H1 (cell line): ENCODE measurements around the gene CBLB.

ENCODE experiments used
- CBX5 ChIP-seq: fragments of 300-800, 300-1000 bp; sonication (generic); IDR thresholded peaks from 2 replicates; pipeline ENCODE4 v1.7.1; 2016; ENCODE audit warnings: antibody characterized with exemption, low read length, low read depth
- CTCF ChIP-seq, 3 experiments: IDR thresholded peaks; 1 replicate in 2 of 3; 2 replicates in 1 of 3; pipeline versions ENCODE4 v1.5.1 to v1.6.1; 2011; ENCODE audit warnings: low read length in 3 of 3, mild to moderate bottlenecking in 3 of 3, inconsistent platforms in 2 of 3, low read depth in 1 of 3, moderate library complexity in 1 of 3; ENCODE audit not compliant: insufficient read depth in 1 of 3; ENCODE audit errors: control extremely low read depth in 1 of 3
- NRF1 ChIP-seq: IDR thresholded peaks from 2 replicates; pipeline ENCODE4 v1.6.1; 2011; ENCODE audit warnings: mild to moderate bottlenecking, low read depth, low read length, improper control_type of control experiment
- POLR2A ChIP-seq, 2 experiments: IDR thresholded peaks; 1 replicate in 1 of 2; 2 replicates in 1 of 2; pipeline ENCODE4 v1.6.1; 2011; ENCODE audit warnings: low read depth in 2 of 2, low read length in 2 of 2, mild to moderate bottlenecking in 2 of 2; ENCODE audit errors: control extremely low read depth in 1 of 2
- TCF12 ChIP-seq: IDR thresholded peaks from 2 replicates; pipeline ENCODE4 v1.6.1; 2011; ENCODE audit warnings: low read depth, mild to moderate bottlenecking, low read length
- USF2 ChIP-seq: IDR thresholded peaks from 2 replicates; pipeline ENCODE4 v1.6.1; 2011; ENCODE audit warnings: low read length, improper control_type of control experiment
- YY1 ChIP-seq: IDR thresholded peaks from 2 replicates; pipeline ENCODE4 v1.6.1; 2011; ENCODE audit warnings: low read depth, mild to moderate bottlenecking, low read length

GRCh38 chr3:105773291-105773690 lies 95.5 kb downstream of the CBLB start:
- TF ChIP-seq CTCF (IDR thresholded peaks at IDR 0.05; ENCODE audit: control extremely low read depth in 1 of 3, insufficient read depth in 1 of 3, low read depth in 1 of 3, low read length in 3 of 3) (no peak), POLR2A (IDR thresholded peaks at IDR 0.05; ENCODE audit: control extremely low read depth in 1 of 2, low read depth in 2 of 2, low read length in 2 of 2) (no peak), TCF12 (no peak), CBX5 (no peak), YY1 (no peak), NRF1 (no peak), USF2 (no peak)
